HG02884 (cell line): ENCODE results near the gene XXYLT1.

Source experiments
- ATAC-seq: cut with Tn5 transposase; IDR thresholded peaks from one replicate; pipeline ENCODE4 v1.9.1; 2021; ENCODE audit warnings: mild to moderate bottlenecking, moderate library complexity; ENCODE audit not compliant: unreplicated experiment

The XXYLT1 gene

DNA sequence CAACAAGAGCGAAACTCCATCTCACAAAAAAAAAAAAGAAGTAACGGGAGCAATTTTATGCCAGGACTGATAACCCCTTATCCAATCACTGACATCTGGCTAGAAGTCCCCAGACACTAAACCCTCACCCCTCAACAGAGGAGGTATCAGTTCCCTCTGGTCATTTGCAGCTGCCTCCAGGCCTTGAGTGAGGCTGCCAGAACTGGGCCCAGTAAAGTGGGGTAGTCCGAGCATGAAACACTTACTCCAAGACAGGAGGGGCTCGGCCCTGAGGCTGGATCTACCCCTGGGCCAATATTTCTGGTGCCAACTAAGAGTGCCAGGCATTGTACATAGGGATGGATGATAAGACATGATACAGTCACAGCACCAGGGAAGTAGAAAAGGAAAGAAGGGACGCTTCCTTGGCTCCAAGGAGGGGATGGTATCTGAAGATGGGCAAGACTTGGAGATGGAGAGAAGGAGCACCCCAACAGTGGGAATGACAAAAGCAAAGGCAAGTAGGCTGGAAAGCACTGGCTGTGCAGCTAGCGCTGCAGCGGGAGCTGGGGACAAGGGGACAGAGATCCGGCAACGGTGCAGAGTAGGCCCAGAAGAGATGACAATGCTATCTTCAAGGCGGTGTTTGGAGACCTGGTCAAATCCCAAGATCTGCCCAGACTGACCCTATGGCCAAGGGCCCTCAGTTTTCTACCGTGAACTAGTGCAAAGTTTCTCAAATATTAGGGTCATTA lies 2.2 kb downstream of the XXYLT1 start:
- ATAC-seq = no peak

DNA sequence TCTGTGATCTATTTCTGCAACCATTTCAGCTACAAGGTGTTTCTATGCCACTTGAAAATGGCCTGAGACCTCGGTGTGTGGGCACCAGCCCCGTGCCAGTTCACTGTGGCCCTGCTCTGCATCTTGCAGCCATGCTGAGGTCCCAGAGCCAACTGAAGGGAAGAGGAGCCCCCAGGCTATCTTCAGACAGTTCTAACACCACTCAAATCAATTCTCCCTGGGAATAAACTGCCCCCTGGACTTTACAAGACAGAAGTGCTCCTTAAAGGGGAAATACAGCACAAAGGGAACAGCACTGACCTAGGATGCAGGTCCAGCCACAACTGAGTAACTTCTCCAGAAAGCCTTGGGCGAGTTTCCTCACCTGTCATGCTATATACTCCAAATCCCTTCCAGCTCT lies 3.9 kb downstream of the XXYLT1 start:
- no peak for ATAC-seq

GRCh38 chr3:195266428-195266827 lies 4.5 kb downstream of the XXYLT1 start:
- ATAC-seq = no peak

DNA sequence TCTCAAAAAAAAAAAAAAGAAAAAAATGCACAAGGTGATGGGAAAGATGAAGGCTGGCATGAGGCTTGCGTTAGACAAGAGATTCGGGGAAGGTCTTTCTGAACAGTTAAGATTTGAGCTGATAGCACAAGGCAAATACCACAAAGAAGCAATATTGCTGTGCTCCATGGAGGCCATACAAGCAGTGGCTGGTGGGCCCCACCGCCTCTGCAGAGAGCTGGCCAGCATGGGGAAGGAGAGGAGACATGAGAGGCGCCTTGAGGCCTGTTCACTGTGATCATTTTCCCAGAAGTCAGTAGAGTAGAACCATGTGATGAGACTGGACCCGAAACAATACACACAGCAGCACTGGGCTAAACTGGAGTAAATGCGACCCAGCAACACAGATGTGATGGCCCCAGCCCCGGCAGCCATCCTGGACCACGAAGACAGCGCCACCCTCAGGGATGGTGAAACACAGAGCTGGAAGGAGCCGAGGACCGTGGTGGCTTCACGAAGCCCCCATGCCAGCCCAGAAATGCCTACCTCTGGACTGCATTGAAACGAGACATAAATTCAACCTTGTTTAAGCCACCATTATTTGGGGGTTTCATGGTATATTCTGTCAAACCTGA lies 5.5 kb downstream of the XXYLT1 start:
- ATAC-seq = no peak

DNA sequence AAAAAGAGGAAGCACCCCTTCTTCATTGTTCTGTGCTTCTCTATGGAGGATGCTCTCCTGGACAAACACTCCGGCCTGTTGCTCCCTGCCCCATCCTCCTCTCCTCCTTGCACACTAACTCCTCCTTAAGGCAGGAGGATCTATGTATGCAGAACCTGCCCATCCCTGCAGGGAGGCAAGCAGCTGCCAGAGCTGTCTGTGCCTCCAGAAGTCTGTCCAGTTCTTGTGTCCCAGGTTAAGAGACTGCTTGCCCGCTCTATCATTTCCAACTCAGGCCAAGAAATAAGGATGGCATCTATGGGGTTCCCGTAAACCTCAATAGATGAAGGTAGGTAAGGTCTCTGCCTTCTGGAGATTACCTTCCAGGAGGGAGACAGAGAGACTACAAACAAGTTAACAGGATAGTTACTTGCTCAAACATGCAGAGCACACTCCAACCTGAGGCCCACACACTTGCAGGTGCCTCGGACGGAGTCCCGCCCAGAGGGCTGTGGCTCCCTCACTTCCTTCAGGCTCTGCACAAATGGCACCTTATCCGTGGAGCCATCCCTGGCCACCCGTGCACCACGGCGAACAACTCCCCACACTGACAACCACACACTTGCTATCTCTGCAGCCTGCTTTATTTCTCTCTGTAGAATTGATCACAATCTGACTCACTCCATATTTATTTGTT lies 6.9 kb downstream of the XXYLT1 start:
- ATAC-seq = no peak

- no peak for ATAC-seq
Observed at GRCh38 chr3:195263193-195263924, 7.6 kb downstream of the XXYLT1 start.

GRCh38 chr3:195261925-195262324 lies 9.0 kb downstream of the XXYLT1 start:
- ATAC-seq = no peak

GRCh38 chr3:195260280-195260905 lies 10.6 kb downstream of the XXYLT1 start:
- peak; percentile 24 for ATAC-seq

- ATAC-seq = peak; percentile 63
Observed at GRCh38 chr3:195259475-195260279, 11.3 kb downstream of the XXYLT1 start.

DNA sequence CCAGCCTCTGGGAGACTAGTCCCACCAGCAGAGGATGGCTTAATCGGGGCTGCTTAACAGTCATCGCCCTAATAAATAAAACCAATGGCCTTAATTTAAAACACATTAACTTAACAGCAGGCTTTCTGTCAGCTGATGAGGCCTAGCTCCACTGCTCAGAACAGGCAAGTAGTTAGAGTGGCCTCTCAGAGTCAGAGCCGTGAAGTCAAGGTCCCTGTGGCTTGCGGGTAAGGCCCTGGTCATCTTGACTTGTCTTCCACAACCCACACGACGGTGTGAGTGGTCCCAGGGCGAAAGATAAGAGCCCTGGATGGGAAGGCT lies 11.8 kb downstream of the XXYLT1 start:
- peak; percentile 7 for ATAC-seq

DNA sequence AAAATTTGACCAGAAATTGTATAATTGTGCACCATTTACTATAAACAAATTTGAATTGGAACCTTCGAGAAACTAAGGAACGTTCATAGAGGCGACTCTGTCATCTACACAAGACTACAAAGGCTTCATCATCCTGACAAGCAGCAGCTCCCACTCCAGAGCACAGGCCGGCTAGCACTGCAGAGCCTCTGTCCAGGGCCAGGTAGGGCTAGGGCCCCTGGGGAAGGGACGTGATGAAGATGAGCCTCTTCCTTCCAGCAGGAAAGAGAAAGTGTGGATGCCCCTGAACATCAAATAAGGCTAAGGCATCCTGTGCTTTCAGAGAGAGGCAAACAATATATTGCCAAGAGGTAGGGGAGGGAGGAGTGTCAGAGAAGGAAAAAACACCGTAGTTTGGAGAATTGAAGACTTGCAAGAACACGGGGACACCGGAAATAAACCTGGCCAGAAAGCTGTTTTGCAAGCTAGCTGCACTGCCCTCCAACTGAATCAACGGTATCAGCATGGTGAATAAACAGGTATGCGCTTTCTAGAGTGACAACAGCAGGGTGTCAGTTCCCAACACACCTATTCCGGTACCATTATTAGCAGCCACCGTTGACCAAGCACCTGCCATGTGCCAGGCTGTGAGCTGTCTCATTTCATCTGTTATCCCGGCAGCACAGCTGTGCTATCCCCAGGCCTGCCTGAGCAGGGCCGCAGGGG lies 12.4 kb downstream of the XXYLT1 start:
- no peak for ATAC-seq

DNA sequence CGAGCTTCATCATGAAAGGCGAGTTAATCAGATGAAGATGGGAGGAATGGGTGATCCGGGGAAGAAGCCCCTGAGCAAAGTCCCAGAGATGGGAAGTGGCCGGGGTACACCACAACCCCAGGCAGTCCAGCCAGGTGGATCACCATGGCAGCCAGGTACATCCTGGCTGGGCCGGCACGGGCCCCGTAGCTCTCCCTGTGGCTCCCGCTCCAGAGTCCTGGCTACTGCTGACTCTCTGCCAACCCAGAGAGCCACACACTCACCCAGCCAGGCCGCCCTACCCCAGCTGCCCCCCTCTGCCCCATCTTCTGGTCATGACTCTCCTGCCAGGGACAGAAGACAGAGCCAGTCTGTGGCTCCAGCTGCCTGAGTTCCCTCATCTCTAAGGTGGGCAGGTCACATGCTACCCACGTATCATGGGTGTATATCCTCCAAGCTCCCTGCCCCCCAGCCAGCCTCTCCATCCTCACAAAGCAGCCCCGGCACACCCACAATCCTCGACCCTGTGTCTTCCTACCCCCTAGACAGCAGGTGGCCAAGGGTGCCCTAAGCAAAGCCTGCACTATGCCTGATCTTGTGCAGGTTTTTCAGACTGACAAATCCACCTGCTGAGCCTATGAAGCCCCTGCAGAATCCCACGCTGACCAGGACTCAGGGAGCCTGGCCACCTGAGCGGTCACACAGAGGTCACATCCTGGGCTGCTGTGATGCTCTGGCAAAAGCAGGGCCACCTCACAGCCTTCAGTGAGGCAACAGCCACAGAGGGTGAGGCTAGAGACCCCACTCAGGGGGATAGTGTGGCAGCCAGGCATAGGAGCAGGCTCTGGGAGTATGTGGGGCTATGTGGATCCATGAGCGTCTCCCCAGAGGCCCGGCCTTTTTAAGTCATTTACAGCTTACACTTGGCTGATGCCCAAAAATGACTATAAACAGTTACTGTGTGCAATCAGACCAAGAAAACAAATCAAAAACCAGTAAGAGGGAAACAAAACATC lies 13.2 kb downstream of the XXYLT1 start:
- ATAC-seq = no peak

- no peak for ATAC-seq
Observed at GRCh38 chr3:195256639-195257453, 14.1 kb downstream of the XXYLT1 start.

GRCh38 chr3:195255571-195256501 lies 15.1 kb downstream of the XXYLT1 start:
- ATAC-seq = no peak

GRCh38 chr3:195255176-195255500 lies 15.8 kb downstream of the XXYLT1 start:
- no peak for ATAC-seq

DNA sequence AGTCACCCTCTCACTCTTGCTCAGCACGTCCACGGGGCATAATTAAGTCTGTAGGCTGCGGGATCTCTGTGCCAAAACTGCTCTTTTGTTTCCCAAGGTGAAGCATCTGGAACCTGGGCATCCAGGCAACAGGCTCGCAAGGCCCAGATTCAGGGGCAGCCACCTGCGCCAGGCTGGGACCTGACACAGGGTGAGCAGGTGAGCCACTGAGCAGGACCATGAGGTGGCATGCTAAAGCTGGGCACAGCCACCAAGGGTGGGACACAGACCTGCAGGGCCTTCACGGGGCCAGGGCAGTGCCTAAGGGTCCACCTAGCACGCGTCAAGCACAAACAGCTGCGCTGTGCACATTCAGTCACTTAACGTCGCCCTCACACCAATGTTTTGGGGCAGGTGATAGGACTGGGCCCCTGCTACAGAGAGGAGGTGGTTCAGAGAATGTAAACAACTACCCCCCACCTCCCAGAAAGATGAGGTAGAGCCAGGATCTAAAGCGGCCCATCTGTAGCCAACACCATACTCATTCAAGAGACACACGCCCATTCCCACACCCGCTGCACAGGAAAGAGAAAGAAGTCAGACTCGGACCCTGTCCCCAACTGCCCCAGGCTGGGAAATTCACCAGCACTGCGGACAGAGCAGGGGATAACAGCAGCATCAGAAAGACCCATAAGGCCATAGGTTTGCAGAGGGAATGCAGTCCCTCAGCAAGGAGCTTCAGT lies 16.3 kb downstream of the XXYLT1 start:
- no peak for ATAC-seq
